Amniotic stem cell (primary cell): Measurements from ENCODE around the gene KANSL1.

Experiments
- DNase-seq: peaks from one replicate; lab custom pipeline; 2025; lab: John Stamatoyannopoulos, UW

Gene KANSL1

GRCh38 chr17:46167267-46167666, 26.0 kb downstream of the KANSL1 start:
- no peak for DNase-seq

DNA sequence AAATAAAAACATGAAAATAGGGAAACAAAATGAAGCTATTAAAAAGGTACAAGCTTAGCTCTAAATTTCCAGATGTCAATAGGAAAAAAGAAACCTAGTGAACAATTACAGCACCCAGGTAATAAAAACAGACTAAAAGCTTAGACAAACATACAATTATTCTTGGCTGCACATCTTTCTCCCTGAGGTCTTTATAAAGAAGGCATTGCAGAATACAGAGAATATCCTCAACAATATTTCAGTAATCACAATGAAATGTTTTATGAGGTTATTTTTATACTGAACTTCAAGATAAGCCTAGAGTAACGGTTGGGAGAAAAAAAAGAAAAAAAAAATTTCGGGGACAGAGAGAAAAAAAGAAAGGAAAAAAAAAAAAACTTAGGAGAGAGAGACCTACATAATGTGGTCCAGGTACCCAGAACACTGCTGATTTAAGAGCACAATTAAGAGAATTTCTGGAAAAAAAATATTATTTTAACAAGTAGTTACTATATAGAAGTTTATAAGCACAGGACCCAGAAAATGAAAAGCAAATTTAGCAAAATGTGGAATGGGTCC, 26.5 kb downstream of the KANSL1 start:
- no peak for DNase-seq

GRCh38 chr17:46163929-46164594, 29.2 kb downstream of the KANSL1 start:
- DNase-seq = no peak

GRCh38 chr17:46163316-46163715, 29.9 kb downstream of the KANSL1 start:
- no peak for DNase-seq

DNA sequence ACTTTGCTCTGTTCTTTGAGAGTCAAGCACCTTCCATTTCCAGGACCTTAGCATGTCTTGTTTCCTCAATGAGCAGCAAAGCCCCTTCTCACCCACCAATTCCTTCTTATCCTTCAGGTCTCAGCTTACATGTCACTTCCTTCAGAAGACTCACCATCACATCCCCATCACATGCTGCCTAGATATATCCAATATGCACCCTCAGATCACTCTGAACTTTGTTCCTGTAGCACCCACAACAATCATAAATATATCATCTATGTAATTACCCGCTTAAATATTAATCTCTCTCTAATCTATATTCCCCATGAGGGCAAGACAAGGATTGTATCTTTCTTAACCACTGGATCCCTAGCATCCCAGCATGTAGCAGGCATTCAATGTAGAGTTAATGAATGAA, 30.4 kb downstream of the KANSL1 start:
- no peak for DNase-seq

DNA sequence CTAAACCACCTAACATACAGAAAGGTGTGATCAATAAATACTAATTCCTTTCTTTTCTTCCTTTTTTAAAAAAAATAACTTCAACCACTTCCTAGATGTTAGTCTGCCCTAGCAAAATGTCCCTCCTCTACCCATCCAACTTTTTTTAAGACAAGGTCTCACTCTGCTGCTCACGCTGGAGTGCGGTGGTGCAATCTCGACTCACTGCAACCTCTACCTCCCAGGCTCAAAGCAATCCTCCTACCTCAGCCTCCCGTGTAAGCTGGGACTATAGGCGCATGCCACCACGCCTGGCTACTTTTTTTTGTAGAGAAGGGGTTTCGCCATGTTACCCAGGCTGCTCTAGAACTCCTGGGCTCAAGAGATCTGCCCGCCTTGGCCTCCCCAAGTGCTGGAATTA, 33.1 kb downstream of the KANSL1 start:
- DNase-seq = no peak

- DNase-seq = no peak
These were observed 33.5 kb downstream of the KANSL1 start for GRCh38 chr17:46159686-46160085.

GRCh38 chr17:46158323-46159296, 34.6 kb downstream of the KANSL1 start:
- DNase-seq = no peak

- peak; percentile 64 for DNase-seq
These were observed 35.7 kb downstream of the KANSL1 start for GRCh38 chr17:46157443-46158062.

DNA sequence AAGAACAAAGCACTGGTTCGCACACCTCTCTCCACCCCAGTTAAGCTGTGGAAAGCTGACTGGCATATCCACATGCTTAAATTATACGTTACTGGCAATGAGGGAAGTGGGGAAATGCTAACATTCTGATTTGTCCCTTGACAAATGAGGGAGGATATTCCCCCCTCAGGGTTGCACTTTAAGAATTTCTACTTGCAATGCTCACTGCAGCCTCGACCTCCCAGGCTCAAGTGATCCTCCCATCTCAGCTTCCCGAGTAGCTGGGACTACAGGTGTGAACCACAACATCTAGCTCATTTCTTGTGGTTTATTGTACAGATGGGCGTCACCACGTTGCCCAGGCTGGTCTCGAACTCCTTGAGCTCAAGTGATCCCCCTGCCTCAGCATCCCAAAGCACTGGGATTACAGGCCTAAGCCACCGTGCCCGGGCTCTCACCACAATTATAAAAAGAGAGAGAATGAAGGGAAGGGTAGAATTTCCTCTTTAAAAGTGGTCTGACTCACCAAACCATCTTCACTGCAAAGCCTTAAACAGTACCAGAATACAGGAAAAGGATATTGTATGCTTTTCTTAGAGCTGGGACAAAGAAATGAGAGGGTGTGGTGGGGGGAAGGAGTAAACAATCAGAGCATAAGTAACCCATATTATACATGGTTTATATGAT, 38.9 kb downstream of the KANSL1 start:
- no peak for DNase-seq

DNA sequence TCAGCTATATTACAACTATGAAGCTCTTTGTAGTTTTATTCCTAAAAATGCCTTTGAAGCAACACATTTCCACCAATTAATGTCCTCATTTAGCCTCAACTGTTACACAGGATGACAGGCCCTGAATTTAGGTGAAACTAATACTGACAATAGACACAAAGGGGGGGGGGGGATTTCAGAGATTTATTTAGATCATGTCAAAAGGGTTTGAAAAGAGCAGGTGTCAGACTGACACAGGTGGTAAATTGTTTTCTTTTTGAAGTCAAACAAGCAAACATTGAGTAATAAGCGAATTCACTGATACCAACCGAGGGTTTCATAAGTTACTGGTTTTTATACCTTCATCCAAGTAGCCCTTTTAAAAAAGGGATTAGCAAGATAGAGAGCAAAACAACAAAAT, 40.8 kb downstream of the KANSL1 start:
- DNase-seq = no peak

DNA sequence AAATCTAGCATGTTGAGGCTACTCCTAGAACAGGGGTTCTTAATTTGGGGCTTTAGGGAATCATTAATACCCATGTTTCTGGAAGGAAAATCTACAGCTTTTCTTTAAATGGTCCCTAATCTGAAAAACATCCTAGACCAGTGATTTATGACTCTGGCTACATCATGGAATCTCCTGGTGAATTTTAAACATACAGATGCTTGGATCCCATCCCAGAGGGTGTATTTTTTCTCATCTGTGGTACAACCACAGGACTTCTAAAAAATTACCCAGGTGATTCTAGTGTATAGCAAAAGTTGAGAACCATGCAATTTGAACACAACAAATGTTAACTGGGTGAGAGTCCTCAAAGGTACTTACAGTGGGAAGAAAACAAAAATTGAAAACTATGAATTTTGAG, 41.5 kb downstream of the KANSL1 start:
- DNase-seq = no peak

GRCh38 chr17:46150216-46150963, 42.8 kb downstream of the KANSL1 start:
- no peak for DNase-seq

GRCh38 chr17:46148247-46148646, 45.0 kb downstream of the KANSL1 start:
- DNase-seq = no peak

DNA sequence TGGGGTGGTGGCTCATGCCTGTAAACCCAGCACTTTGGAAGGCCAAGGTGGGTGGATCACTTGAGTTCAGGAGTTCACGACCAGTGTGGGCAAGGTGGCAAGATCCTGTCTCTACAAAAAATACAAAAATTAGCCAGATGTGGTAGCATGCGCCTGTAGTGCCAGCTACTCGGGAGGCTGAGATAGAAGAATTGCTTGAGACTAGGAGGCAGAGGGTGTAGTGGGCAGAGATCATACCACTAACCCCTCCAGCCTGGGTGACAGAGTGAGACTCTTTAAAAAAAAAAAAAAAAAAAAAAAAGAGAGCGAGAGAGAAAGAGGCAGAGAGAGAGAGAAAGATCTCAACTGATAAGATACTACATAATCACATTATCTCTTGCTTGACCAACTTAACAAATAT, 45.9 kb downstream of the KANSL1 start:
- no peak for DNase-seq

DNA sequence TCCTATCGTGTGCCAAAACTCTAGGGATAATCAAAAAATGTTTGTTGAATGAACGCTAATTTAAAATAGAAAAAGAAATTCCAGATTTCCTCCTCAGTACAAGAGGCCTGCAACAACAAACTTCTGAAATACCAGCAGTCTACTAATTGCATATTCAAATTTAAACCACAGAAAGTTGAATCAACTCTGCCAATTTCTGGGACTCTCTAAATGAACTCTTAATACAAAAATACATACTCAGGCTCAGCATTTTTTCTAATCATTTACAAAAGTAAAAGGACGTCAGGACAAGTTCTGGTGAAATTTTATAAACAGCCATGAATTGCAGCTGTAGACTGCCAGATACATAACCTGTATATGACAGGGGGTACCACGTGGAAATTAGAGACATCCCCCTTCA, 49.0 kb downstream of the KANSL1 start:
- DNase-seq = no peak

DNA sequence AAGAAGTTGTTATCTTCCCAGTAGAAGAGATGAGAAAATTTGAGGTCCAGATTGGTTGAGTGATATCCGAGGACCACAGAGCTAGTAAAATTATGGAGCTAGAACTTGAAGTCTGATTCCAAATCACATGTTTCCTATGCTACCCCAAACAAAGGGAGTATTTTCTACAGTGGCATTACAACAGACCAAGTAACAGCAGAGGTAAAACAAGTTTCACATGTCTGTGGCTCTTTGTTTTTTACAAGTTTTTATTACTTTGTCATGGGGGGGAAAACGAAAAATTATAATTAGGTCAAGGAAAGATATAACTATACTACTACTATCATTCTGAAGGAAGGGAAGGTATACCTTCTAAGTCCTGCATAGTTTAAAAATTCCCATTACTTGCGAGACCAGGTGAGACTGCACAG, 49.4 kb downstream of the KANSL1 start:
- no peak for DNase-seq

DNA sequence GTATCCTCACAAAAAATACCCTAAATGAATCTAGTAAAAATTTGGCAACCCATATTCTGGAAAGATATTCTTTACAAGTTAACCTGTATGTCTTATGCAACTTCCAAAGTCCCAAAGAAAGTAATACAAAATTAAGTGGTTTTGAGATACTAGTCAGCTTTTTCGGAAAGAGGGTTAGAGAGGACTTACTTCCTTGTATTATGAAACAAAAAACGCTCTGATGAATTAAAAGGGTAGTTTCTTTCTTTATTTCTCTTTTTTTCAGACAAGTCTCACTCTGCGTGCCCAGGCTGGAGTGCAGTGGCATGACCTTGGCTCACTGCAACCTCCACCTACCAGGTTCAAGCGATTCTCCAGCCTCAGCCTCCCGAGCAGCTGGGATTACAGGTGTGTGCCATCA, 51.6 kb downstream of the KANSL1 start:
- no peak for DNase-seq

GRCh38 chr17:46140645-46141197, 52.5 kb downstream of the KANSL1 start:
- no peak for DNase-seq

DNA sequence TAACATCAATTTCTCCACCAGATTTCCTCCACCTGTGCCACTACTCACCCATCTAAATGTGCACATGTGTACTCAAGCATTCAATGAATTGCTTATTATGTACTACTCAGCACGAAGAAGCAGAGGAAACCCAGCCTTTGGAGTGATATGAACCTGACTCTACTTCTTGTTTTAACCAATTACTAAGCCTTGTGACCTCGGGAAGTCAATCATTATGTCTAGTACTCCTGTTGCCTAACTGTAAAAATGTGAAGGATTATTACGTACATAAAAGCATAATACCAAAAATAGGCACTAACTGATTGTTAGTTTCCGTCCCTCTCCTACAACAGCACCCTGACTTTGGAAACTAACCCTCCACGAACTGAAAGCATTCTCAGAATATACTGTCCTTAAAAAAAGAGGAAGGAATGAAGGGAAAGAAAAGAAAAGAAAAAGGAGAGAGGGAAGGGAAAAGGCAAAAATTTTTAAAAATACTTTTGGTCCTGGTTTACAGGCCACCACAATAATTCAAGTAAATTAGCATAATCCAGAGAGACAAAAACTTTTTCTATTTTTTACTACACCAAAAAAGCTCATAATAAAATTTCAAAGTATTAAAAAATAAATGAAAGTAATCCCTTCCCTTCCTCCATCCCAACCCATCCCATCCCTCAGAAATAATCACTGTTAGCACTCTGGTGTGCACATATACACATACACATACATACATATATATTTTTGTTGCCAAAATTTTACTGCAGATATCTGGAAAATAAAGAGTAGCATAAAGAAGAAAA, 53.6 kb downstream of the KANSL1 start:
- DNase-seq = no peak
